Midbrain (tissue), 1 donor: Measurements from ENCODE around the gene JMJD1C.

Experiments used
- DNase-seq: peaks from one replicate; lab custom pipeline; 2025; lab: John Stamatoyannopoulos, UW

The JMJD1C gene

GRCh38 chr10:63128443-63128842 lies 337.3 kb downstream of the JMJD1C start:
- no peak for DNase-seq

DNA sequence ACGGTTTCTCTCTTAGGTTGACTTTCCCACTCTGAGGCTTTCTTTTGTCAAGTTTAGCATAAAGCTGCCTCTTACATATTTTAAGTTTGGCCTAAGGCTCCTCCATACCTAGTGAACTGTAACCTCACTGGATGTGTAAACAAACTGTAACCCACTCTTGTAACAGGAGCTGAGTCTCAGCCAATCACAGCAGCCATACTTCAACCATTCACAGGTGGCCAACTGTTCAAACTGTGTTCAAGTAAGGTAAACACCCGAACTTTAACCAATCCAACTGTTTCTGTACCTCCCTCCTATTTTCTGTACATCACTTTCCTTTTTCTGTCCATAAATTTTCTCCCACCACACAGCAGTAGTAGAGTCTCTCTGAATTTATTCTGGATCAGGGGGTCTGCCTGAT lies 340.3 kb downstream of the JMJD1C start:
- no peak for DNase-seq

DNA sequence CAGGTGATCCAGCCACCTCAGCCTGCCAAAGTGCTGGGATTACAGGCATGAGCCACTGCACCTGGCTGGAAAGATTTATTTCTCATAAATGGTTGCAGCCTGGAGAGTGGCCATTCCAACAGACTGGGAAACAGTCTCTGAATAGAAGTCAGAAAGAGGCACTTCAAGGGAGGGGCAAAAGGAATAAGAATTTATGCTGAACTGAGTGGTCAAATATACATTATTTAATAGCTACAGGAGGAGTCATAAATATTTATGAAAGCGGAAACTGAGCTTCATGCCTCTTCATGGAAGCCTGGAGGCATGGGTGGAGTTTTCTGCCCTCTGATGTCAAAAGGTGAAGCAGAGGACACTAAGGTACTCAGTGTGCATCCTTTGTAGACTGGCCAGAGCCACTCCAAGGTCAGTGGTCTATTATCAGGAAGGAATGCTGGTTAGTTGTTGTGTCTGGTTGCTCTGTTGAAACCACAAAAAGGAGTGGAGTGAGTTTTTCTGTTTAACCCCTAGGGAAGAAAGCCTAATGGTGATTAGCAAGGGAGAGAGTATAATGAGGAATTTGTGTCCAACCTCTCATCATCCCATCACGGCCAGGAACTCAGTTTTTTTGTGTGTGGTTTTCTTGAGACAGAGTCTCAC lies 341.9 kb downstream of the JMJD1C start:
- DNase-seq, result no peak

- no peak for DNase-seq
Observed at GRCh38 chr10:63120554-63120953, 345.2 kb downstream of the JMJD1C start.

DNA sequence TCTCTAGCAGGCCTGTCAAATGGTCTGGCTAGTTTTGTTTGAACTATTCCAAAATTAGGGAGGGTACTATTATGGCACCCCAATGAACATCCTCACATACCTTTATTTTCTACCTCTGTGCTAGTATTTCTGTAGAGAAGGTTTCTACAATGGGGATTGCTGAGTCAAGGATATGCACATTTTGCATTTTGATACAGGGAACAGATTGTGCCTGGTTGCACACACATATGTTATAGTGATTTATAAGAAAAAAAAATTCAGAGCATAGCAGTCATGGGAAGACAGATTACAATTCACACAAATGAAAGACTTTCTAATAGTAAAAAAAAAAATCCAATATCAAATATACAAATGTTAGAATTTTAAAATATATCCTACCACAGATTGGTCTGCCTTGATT lies 346.7 kb downstream of the JMJD1C start:
- no peak for DNase-seq
